GM19468 (cell line): ENCODE measurements around the gene LIPF.
"Not testable (repeated sequence)": the region's sequence is repeated elsewhere in the genome, so short reads cannot be mapped to it uniquely, and the experiment has no call there.

Experiments
- ATAC-seq: cut with Tn5 transposase; IDR thresholded peaks from one replicate; pipeline ENCODE4 v1.9.1; 2021; ENCODE audit warnings: mild to moderate bottlenecking, moderate library complexity, moderate number of reproducible peaks; ENCODE audit not compliant: unreplicated experiment; ENCODE audit errors: extremely low read depth

LIPF gene

DNA sequence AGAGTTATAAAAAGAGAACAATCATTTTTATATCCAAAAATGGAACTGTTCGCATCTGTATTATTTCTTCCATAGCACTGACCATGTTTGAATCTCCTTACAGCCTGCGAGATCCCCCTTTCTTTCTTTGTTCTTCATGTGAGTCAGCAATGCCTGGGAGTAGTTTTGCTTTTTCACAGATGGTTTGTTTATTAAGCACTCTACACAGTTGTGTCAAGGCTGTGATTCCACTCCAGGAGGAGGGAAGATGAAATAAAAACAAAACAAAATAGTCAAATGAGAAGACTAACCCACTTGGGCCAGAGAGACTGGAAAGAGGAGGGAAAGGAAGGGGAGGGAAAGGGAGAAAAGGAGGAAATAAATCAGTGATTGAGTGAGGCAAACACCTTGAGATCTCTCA lies 7.8 kb downstream of the LIPF start:
- ATAC-seq: no peak

DNA sequence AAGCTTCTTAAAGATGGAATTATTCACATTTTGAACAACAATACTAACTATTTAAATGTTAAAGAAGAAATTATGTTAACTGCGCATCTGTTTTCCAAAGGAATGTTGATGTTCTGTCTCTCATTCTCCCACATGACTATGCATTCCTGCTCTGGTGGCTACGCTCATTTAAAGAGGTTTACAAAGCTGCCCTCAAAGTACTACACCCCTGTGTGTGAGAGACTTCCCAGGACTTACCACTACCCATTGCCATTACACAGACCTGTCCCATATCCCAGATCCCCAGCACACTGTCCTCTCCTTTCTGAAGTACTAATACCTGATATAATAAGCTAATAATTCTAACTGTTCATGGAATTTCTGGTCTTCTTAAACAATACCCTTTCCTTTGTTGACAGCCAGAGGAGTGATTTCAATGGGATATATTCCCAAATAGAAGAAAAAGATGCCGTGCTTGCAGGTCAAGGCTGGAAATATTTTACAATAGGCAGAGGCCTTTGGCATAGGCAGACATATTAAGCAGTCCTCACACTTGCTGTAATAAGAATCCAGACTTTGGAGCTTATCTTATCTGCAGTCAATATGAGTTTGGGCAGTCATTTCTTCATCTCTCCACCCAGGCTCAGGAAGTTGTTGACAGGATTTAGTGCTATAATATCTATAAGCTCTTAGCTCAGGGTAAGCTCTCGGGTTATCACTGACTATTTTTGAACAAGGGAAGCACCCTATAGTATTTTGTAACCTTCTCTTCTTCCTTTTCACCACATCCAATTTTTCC lies 12.2 kb downstream of the LIPF start:
- no peak for ATAC-seq

DNA sequence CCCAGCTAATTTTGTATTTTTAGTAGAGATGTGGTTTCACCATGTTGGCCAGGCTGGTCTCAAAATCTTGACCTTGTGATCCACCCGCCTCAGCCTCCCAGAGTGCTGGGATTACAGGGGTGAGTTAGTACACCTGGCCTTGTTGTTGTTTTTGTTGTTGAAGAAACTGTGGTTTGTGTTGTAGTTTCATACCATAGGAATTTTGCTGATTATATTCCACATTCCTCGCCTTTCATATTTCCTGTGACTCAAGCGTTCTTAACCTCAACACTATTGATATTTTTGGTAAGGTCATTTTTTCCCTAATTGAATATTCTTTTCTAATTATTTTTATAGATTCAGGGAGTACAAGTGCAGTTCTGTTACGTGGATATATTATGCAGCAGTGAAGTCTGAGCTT lies 16.7 kb downstream of the LIPF start:
- ATAC-seq: no peak

DNA sequence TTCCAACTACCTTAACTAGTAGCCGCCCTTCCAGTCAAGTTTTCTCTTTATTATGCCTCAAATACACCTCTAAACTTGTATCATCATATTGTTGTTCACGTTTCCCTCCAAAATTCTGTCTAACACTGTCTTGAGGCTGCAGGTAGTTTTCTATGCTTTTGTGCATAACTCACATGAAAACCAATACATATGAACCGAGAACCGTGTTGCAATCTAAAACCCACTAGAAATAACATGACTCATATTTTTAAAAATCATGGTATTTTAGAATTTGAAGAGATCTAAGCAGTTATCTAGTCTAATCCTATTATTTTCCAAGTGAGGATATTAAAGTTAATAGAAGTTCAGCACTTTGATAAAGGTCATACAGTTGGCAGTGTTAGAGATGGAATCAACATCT lies 18.2 kb downstream of the LIPF start:
- ATAC-seq: no peak

DNA sequence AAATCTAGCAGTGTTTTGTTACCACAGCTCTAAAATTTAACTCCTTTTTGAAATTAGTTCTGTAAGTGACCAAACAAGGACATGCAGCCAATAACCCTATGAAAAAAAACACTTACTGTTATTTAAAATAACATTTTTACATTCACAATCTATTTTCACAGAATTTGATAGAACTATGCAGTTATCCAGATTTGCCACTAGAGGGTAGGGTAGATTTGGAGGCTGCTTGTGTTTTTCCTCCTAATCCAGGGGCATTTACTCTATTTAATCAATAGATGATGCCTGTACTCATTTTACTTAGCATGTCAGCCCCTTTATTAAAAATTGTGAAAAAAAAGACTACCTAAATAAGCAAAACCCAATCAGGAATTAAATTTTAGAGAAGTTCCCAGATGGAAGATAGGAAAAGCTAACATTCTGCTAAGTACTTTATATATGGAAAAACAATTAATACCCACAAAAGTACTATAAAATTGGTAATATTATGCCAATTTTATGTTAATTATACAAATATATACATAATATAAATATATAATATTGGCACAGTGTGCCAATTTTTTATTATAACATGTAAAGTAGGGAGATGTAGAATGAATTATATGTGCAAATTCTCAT lies 23.7 kb downstream of the LIPF start:
- ATAC-seq: no peak

DNA sequence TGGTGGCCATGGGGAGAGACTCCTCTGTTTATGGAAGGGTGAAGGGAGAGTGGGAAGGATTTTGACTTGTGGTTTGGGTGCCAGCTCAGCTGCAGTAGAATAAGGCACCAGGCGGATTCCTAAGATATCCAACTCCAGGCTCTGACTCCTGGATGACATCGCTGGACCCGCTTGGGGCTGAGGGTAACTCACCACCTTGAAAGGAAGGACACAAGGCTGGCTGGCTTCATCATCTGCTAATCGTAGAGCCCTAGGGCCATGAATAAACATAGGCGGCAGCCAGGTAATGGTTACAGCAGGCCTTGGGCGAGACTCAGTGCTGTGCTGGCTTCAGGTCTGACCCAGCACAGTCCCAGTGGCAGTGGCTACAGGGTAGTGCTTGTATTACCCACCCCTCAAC lies 25.1 kb downstream of the LIPF start:
- no peak for ATAC-seq

DNA sequence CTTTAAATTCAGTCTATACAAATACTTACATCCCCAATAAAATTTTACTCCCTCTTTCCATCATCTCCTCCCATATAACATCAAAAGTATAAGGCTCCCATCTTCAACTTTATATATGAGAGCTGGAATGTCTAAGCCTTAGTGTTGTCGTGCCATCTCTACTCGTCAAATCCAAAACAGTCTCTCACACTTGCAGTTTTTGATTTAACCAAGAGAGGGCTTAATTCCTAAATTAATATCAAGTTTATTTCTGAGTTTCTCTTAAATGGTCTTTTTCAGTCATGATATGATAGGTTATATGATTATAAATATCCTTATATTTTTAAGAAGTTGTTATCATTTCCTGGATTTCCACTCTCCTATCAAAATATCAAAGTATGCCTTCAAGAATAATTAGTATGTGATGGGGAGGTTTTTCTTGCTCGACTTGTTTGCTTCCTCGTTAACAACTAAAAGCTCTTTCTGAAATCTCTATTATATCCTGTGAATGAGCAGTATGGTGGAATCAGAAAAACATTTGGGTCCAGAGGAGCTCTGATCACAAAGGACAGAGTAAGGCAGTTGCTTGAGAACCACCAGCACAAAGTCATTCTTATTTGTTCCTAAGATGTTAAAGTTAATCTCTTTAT lies 29.3 kb downstream of the LIPF start:
- no peak for ATAC-seq

DNA sequence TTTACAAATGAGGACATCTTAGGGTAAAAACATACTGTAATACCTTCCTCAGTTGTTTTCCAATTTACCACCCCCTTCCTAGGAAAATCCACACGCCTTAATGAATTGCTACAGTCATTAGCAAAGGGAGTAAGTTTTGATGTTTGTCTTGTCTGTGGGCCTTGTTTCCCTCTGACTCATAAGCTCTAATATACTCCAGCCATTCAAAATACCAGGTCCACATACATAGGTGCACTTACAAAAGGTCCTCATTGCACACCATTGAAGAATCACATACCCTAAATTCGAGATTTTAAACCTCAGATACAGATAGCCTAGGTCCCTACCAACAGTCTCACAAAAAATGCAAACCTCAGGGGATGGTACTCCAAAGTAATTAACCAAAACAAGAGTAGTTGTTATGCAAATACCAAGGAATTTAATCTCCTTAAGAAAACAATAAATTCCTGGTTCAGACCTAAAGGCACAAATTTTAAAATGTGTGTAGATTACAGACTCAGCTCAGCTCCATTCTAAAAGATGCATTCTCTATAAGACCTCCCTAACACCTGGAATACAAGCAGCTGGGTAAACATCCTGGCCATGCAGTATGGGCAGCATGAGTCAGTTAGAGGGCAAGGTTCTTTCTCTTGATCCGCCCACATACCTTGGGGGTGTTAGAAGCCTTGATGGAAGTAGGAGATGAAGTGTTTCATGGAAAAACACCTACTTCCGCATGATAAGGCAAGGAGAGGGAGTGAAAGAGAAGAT lies 38.8 kb downstream of the LIPF start:
- ATAC-seq: no peak

DNA sequence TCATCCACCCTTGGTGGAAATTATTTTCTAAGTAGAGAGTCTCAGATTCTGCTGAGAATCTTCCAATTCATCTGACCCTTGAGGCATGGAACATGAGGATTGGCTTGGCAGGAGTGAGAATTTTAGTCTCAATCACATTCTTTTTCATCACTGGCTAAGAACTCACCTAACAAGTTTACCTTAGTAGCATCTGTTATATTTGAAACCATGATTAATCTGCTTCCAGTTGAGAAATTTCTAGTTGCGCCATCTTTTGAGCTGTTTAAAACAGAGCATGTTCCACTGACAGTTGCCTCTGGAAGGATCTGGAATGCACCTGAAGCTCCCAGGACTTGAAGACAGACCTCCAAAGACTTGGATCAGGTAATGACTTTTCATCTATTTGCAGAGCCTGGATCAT lies 41.7 kb downstream of the LIPF start, which contains the start of gene LIPK:
Gene LIPK, plus strand, starts transcription at position 292 of the 400 bp plus-strand sequence. CDS start 18,295 bp downstream, outside the sequence.
- ATAC-seq: no peak

DNA sequence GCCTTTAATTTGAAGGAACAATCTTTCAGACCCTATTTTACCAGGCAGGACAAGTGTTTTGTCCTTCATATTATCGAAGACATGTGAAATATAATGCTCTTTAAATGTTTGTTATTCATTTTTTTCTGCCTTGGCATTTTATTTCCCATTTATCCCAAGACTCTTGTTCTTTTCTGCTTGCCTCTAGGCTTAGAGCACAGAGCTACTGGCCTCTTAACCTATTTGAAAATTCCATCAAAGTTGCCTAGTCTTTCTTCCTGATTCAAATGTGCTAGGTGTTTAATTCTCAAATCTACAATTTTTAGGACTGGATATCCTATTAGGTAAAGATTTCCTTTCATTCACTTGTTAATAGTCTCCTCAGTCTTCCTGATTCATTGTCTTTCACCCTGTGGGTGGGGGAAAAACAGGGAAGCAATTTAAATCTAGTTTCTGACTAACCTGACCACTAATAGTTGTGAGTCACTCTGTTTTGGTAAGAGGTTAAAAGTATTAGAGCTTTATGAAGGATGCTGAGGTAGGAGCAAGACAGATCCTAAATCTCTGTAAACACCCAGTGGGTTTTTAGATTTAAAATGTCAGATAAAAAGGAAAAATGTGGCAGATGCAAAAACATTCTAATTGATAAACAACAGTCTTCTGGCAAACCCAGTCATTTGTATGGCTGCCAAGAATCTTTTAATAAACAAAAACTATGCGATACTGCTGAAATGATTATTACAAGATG lies 43.4 kb downstream of the LIPF start:
- ATAC-seq: no peak

DNA sequence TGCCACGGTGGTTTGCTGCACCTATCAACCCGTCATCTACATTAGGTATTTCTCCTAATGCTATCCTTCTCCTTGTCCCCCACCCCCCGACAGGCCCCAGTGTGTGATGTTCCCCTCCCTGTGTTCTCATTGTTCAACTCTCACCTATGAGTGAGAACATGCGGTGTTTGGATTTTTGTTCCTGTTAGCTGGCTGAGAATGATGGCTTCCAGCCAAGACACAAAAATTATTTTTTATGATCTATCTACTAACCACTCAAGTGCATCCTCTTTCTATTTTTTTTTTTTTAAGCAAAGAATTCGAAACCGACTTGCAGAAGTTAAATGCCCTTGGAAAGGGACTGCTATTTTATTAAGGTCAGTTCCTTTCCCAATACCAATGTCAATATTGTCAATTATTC lies 45.1 kb downstream of the LIPF start:
- ATAC-seq: not testable (repeated sequence)

DNA sequence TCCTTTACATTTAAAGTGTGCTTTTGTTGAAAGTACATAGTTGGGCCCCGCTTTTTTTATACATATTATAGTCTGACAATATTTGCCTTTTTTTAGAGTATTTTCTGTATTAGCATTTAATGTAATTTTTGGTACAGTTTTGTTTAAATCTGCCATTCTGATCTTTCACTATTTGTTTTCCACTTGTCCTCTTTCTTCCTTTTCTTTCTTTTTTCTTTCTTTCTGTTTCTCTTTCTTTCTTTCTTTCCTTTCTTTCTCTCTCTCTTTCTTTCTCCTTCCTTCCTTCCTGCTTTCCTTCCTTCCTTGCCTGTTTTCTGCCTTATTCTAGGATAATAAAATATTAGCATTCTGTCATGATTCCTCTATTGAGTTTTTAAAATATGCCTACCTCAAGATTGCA lies 51.3 kb downstream of the LIPF start:
- ATAC-seq: no peak

DNA sequence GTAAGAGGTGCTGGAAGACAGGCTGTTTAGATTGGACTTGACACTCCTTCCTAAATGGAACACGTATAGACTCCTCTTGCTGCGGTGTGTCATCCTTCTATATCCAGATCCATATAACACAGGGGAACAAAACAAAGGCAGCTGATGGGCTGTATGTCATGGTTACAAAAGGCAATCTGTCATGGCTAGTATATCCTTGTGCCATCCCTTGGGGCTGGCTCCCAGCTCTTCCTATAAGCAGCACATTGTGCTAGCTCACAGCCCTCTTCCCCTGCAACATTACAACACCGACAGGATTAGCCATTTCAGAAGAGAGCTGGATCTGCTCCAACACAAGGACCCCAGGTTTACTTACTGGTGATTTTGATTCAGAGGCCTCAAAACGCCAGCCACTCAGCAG lies 57.1 kb downstream of the LIPF start:
- no peak for ATAC-seq

DNA sequence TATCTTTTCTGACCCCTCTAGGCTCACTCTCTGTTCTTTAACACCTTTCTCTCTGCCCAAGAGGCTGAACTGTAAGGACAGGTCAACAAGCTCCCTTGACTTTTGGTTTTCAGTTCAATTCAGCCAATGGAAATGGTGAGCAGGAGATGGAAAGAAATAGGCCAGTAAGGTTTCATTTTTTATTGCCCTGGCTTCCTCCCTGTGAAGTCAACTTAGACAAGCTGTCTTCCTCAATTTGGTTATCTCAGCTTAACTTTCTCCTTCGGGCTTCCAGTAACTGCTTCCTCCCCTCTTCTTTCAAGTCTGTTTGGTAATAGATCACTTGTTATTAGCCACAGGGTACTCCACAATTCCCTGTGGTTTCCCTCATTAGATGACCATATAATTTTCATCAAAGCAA lies 61.6 kb downstream of the LIPF start:
- peak; percentile 39 for ATAC-seq

DNA sequence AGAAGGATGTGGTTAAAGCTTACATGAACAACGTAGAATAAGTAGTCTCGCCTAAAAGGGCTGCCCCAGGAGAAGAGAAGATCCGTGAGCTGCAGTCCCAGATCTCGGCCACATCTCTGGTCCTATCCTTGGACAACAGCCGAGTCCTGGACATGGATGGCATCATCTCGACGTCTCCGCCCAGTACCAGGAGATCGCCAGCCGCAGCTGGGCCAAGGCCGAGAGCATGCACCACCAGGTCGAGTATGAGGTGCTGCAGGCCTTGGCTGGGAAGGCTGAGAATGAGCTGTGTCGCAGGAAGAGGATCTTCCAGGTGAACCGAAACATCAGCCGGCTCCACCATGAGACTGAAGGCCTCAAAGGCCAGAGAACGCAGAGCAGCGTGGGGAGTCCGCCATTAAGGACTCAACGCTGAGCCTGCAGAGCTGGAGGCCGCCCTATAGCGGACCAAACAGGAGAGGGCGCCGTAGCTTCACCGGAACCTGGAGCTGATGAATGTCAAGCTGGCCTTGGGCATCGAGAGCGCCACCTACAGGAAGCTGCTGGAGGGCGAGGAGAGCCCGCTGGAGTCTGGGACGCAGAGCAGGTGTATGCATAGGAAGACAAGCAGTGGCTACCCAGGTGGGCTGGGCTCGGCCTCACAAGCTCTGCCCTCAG lies 64.0 kb downstream of the LIPF start:
- ATAC-seq: no peak
